ENCODE results near the gene MYBPHL.

- no peak for TF ChIP-seq CTCF (IDR thresholded peaks at IDR 0.05; ENCODE audit: poor library complexity)
- TF ChIP-seq EZH2 (IDR thresholded peaks at IDR 0.05; ENCODE audit: borderline replicate concordance): no peak
Observed at GRCh38 chr1:109266965-109267364, 39.8 kb downstream of the MYBPHL start.

All from hepatocyte (in vitro differentiated cells).